Measurements from ENCODE around the gene IL17RC.

GRCh38 chr3:9969632-9970019, 52.7 kb downstream of the IL17RC start:
- TF ChIP-seq EZH2 (IDR thresholded peaks at IDR 0.05; ENCODE audit: borderline replicate concordance, low read depth, low read length, severe bottlenecking), result no peak
- no peak for TF ChIP-seq POLR2AphosphoS5 (IDR thresholded peaks at IDR 0.05; ENCODE audit: insufficient read depth, low read depth, low read length)
- TF ChIP-seq CTCF (IDR thresholded peaks at IDR 0.05; ENCODE audit: extremely low read depth in 1 of 2, insufficient read depth in 1 of 2, low read depth in 1 of 2, low read length in 2 of 2), result no peak
- no peak for TF ChIP-seq MAX (IDR thresholded peaks at IDR 0.05; ENCODE audit: insufficient read depth, insufficient read length)
- TF ChIP-seq POLR2A (IDR thresholded peaks at IDR 0.05; ENCODE audit: low read depth, low read length), result no peak

All from endothelial cell of umbilical vein (primary cell).